ENCODE data around the gene ZNF587B.
"Not testable (repeated sequence)": the region's sequence is repeated elsewhere in the genome, so short reads cannot be mapped to it uniquely, and the experiment has no call there.

Gene ZNF587B

DNA sequence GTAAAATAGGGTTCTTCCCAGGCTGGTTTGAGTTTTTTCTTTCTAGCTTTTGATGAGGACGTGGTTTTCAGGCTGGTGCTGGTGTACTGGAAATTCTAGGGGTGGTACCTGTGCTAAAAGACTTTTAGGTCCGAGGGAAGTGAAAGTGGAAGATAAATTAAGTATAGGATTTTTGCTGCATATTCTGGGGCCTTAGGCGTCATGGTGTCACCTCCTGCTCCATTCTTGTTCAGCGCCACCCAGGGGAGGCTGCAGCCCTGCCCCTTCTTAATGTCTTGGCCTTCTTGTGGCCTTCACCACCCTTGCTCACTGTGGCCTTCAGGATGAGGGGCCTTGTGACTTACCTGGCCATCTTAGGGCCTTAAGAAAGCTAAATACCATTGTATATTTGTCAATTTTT lies 27.8 kb upstream of the ZNF587B start:
- H3K4me3 ChIP-seq (ENCODE audit: low read depth, low read length): no peak overlapping the region
- no peak for DNase-seq (ENCODE audit: low read depth)
- TF ChIP-seq, protein P1, sequence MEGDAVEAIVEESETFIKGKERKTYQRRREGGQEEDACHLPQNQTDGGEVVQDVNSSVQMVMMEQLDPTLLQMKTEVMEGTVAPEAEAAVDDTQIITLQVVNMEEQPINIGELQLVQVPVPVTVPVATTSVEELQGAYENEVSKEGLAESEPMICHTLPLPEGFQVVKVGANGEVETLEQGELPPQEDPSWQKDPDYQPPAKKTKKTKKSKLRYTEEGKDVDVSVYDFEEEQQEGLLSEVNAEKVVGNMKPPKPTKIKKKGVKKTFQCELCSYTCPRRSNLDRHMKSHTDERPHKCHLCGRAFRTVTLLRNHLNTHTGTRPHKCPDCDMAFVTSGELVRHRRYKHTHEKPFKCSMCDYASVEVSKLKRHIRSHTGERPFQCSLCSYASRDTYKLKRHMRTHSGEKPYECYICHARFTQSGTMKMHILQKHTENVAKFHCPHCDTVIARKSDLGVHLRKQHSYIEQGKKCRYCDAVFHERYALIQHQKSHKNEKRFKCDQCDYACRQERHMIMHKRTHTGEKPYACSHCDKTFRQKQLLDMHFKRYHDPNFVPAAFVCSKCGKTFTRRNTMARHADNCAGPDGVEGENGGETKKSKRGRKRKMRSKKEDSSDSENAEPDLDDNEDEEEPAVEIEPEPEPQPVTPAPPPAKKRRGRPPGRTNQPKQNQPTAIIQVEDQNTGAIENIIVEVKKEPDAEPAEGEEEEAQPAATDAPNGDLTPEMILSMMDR (IDR thresholded peaks at IDR 0.05; ENCODE audit: control insufficient read depth, extremely low read depth, insufficient read depth): no peak

DNA sequence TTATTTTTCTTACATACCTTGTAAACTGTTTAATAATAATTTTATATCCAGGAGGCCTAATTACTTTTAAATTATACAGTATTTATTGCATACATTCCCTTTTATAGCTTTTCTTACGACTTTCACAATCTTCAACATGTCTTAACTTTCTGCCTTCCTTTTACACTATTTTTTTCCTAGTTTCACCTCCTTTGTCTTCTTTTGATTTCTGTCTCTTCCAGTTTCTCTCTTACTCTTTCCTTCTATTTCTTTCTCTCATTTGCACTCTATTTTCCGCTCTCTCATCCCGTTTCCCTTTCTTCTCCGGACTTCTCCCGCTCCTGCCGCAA lies 26.9 kb upstream of the ZNF587B start:
- TF ChIP-seq, protein P1 (IDR thresholded peaks at IDR 0.05; ENCODE audit: control insufficient read depth, extremely low read depth, insufficient read depth): no peak
- peak overlapping the region; percentile 51 for H3K4me3 ChIP-seq (ENCODE audit: low read depth, low read length)

GRCh38 chr19:57803594-57804325 lies 26.3 kb upstream of the ZNF587B start:
- DNase-seq (ENCODE audit: low read depth): no peak

More for the DNA sequence above, 26.9 kb upstream of the ZNF587B start:
- DNase-seq (ENCODE audit: low read depth): no peak

DNA sequence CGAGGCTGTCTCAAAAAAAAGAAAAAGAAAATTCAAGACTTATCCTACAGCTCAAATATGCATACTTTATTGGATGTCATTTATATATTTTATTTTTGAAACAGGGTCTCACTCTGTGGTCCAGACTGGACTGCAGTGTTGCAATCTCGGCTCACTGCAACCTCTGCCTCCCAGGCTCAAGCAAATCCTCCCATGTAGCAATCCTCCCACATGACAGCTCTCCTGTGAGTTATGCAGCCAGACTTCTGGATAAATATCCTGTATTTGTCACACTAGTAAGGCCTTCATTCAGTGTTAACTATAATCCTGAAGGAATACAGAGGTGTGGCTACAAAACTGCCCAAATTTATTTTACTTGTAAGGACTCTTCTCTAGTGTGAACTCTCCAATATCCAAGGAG lies 22.6 kb upstream of the ZNF587B start:
- no peak overlapping the region for H3K4me3 ChIP-seq (ENCODE audit: low read depth, low read length)
- DNase-seq (ENCODE audit: low read depth): no peak
- TF ChIP-seq, protein P1 (IDR thresholded peaks at IDR 0.05; ENCODE audit: control insufficient read depth, extremely low read depth, insufficient read depth): no peak

More at GRCh38 chr19:57803594-57804325, 26.3 kb upstream of the ZNF587B start:
- TF ChIP-seq, protein P1 (IDR thresholded peaks at IDR 0.05; ENCODE audit: control insufficient read depth, extremely low read depth, insufficient read depth): no peak
- H3K4me3 ChIP-seq (ENCODE audit: low read depth, low read length): peak overlapping the region; percentile 51

- DNase-seq (ENCODE audit: low read depth): peak; percentile 79
- not testable (repeated sequence) for H3K4me3 ChIP-seq (ENCODE audit: low read depth, low read length)
Observed at GRCh38 chr19:57810410-57811295, 19.4 kb upstream of the ZNF587B start.

DNA sequence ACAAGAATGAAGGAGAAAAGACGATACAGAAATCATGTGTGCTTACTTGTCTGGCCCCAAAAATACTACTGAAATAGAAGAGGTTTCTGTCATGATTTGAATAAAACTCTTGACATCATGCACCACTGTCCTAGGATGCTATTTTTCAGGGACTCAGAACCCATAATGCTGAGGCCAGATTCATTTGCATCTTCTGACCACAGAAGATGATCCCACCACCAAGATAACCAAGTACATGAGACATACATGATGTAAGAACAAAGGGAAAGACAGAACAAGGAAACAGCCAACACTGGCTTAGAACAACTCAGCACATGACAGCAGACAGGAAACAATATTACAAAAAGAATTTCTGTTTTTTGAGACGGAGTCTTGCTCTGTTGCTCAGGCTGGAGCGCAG lies 17.9 kb upstream of the ZNF587B start:
- H3K4me3 ChIP-seq (ENCODE audit: low read depth, low read length): no peak overlapping the region
- TF ChIP-seq, protein P1 (IDR thresholded peaks at IDR 0.05; ENCODE audit: control insufficient read depth, extremely low read depth, insufficient read depth): no peak
- no peak for DNase-seq (ENCODE audit: low read depth)

GRCh38 chr19:57812975-57813820 lies 16.9 kb upstream of the ZNF587B start:
- not testable (repeated sequence) for DNase-seq (ENCODE audit: low read depth)
- peak overlapping the region; percentile 99 for H3K4me3 ChIP-seq (ENCODE audit: low read depth, low read length)
